Activated naive CD4-positive, alpha-beta T cell treated with anti-CD3 and anti-CD28 coated beads, Interleukin-2, amount 50 U/mL, for 24 hours (primary cell): ENCODE results near the gene METRNL.

Experiments used
- H3K27ac Mint-ChIP-seq: one replicate; pipeline ENCODE4 v1.8.0; 2021; ENCODE audit warnings: mild to moderate bottlenecking, mixed read lengths
- H3K27me3 Mint-ChIP-seq: one replicate; pipeline ENCODE4 v1.8.0; 2021; ENCODE audit warnings: mixed read lengths
- H3K36me3 Mint-ChIP-seq: one replicate; pipeline ENCODE4 v1.8.0; 2021; ENCODE audit warnings: mixed read lengths
- H3K4me1 Mint-ChIP-seq: one replicate; pipeline ENCODE4 v1.8.0; 2021; ENCODE audit warnings: mixed read lengths
- H3K4me3 Mint-ChIP-seq: one replicate; pipeline ENCODE4 v1.8.0; 2021; ENCODE audit warnings: mild to moderate bottlenecking, mixed read lengths
- H3K9me3 Mint-ChIP-seq: one replicate; pipeline ENCODE4 v1.8.0; 2021; ENCODE audit warnings: mixed read lengths

METRNL gene

DNA sequence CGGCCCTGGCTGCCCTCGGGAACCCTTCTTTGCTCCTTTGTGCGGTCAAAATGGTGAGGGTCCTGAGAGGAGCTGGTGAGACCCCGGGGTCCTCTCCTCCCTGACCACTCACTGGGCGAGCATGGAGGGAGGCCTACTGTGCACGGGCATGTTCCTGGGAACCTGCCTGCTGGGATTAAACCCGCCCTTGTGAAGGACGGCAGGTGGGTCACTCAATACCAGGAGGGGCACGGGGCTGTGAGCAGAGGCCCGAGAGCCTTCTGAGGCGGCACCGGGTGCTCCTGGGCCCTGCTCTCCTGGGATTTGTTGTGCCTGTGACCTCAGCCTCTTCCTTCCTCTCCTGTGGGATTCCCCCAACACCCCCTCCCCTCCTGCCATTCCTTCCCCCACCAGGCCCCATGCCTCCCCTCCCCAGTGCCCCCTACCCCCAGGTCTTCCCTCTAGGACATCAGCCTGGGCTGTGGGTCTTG is 19.7 kb downstream of the METRNL start:
- Mint-ChIP-seq H3K4me3 (no peak overlapping the region), H3K27ac (no peak overlapping the region), H3K36me3 (no peaks in the 10 kb centered on the region), H3K4me1 (no peaks in the 10 kb centered on the region), H3K27me3 (peaks cover 9% of the 10 kb centered on the region), H3K9me3 (no peaks in the 10 kb centered on the region)

- Mint-ChIP-seq H3K27me3 (peaks cover 9% of the 10 kb centered on the region), H3K4me1 (no peaks in the 10 kb centered on the region), H3K27ac (no peak overlapping the region), H3K9me3 (no peaks in the 10 kb centered on the region), H3K36me3 (no peaks in the 10 kb centered on the region), H3K4me3 (no peak overlapping the region)
Measured at GRCh38 chr17:83099570-83100181, 20.3 kb downstream of the METRNL start.

GRCh38 chr17:83100220-83100852 is 20.9 kb downstream of the METRNL start:
- no peak overlapping the region for H3K4me3 Mint-ChIP-seq
- H3K9me3 Mint-ChIP-seq: no peaks in the 10 kb centered on the region
- H3K27ac Mint-ChIP-seq: no peak overlapping the region
- H3K27me3 Mint-ChIP-seq: peaks cover 9% of the 10 kb centered on the region
- H3K4me1 Mint-ChIP-seq: no peaks in the 10 kb centered on the region
- no peaks in the 10 kb centered on the region for H3K36me3 Mint-ChIP-seq

GRCh38 chr17:83100853-83101391 is 21.5 kb downstream of the METRNL start:
- no peaks in the 10 kb centered on the region for H3K36me3 Mint-ChIP-seq
- H3K27me3 Mint-ChIP-seq: peaks cover 9% of the 10 kb centered on the region
- H3K9me3 Mint-ChIP-seq: no peaks in the 10 kb centered on the region
- no peak overlapping the region for H3K4me3 Mint-ChIP-seq
- no peak overlapping the region for H3K27ac Mint-ChIP-seq
- no peaks in the 10 kb centered on the region for H3K4me1 Mint-ChIP-seq

- no peaks in the 10 kb centered on the region for H3K4me1 Mint-ChIP-seq
- no peak overlapping the region for H3K27ac Mint-ChIP-seq
- H3K9me3 Mint-ChIP-seq: no peaks in the 10 kb centered on the region
- H3K4me3 Mint-ChIP-seq: no peak overlapping the region
- H3K36me3 Mint-ChIP-seq: no peaks in the 10 kb centered on the region
- H3K27me3 Mint-ChIP-seq: peaks cover 12% of the 10 kb centered on the region
Measured at GRCh38 chr17:83101805-83102480, 22.5 kb downstream of the METRNL start.

GRCh38 chr17:83103200-83103942 is 24.0 kb downstream of the METRNL start:
- Mint-ChIP-seq H3K27ac (no peak overlapping the region), H3K9me3 (no peaks in the 10 kb centered on the region), H3K27me3 (peaks cover 12% of the 10 kb centered on the region), H3K4me1 (no peaks in the 10 kb centered on the region), H3K4me3 (peak overlapping the region; percentile 11), H3K36me3 (no peaks in the 10 kb centered on the region)

DNA sequence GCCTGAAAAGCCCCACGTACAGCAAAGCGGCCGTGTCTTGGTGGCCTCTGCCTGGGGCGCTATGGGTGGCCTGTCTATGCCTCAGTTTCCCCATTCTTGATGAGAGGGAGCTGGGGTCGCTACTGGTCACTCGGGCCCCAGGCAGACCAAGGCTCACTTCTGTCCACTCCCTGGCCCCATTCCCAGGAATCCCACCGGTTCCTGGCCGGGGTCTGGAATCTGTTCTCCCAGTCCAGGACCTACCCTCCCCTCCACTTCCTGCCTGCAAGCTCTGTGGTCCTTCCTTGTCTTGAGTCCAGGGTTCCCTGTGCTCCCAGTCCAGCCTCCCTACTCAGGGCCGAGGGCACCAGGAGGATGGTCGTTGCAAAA is 24.5 kb downstream of the METRNL start:
- peak overlapping the region; percentile 30 for H3K27ac Mint-ChIP-seq
- no peaks in the 10 kb centered on the region for H3K36me3 Mint-ChIP-seq
- H3K4me1 Mint-ChIP-seq: no peaks in the 10 kb centered on the region
- H3K9me3 Mint-ChIP-seq: no peaks in the 10 kb centered on the region
- peak overlapping the region; percentile 52 for H3K4me3 Mint-ChIP-seq
- H3K27me3 Mint-ChIP-seq: peaks cover 12% of the 10 kb centered on the region

GRCh38 chr17:83104577-83105505 is 25.4 kb downstream of the METRNL start:
- peaks cover 11% of the 10 kb centered on the region for H3K27me3 Mint-ChIP-seq
- no peaks in the 10 kb centered on the region for H3K4me1 Mint-ChIP-seq
- H3K9me3 Mint-ChIP-seq: no peaks in the 10 kb centered on the region
- H3K4me3 Mint-ChIP-seq: no peak overlapping the region
- H3K27ac Mint-ChIP-seq: no peak overlapping the region
- no peaks in the 10 kb centered on the region for H3K36me3 Mint-ChIP-seq

DNA sequence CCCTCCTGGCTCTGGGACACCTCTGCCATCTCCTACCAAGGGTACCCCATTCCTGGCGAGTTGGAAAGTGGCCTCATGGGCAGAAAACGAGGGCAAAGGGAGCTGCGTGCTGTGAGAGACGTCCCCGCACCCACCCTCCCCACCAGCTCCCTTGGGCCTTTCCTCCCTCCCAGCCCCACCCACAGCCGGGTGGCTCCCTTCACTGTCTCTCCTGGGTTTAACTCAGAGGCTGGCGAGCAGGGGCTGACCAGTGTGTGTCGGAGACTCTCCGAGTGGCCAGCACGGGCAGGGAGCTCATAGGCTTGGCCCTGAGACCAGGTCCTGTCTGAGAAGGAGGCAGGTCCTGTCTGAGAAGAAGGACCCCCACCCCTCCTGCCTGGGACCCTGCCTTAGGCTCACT is 26.1 kb downstream of the METRNL start:
- H3K36me3 Mint-ChIP-seq: no peaks in the 10 kb centered on the region
- H3K27ac Mint-ChIP-seq: no peak overlapping the region
- H3K9me3 Mint-ChIP-seq: no peaks in the 10 kb centered on the region
- H3K27me3 Mint-ChIP-seq: peaks cover 9% of the 10 kb centered on the region
- no peaks in the 10 kb centered on the region for H3K4me1 Mint-ChIP-seq
- no peak overlapping the region for H3K4me3 Mint-ChIP-seq

- Mint-ChIP-seq H3K9me3 (no peaks in the 10 kb centered on the region), H3K36me3 (no peaks in the 10 kb centered on the region), H3K4me1 (no peaks in the 10 kb centered on the region), H3K27ac (no peak overlapping the region), H3K4me3 (no peak overlapping the region), H3K27me3 (peaks cover 9% of the 10 kb centered on the region)
Measured at GRCh38 chr17:83106056-83106588, 26.7 kb downstream of the METRNL start.

DNA sequence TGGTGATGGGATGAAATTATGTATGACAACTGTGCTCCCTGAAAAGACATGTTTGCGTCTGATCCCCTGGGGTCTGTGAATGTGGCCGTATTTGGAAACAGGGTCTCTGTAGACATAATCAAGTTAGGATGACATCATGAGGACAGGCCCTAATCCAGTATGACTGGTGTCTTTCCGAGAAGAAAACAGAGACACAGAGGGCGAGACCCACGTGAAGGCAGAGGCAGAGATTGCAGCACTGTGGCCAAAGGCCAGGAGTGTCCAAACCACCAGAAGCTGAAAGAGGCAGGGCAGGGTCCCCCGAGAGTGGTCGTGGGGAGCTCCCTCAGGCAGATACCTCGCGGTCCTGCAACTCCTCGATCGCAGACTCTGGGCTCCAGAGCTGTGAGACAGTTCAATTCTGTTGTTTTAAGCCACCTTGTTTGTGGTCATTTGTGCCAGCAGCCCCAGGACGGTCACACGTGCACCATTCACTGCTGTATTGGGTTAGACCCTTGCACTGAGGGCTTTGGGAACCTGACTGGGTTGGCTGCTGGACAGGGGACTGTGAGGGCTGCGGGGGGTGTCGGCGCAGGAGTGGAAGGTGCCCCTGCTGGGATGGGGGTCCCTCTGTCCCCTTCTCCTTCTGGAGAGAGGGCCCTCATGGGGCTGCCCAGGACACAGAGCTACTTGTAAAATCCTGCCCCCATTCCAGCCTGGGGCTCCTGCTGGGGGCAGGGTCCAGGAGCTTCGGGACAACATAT is 27.7 kb downstream of the METRNL start:
- no peak overlapping the region for H3K4me3 Mint-ChIP-seq
- H3K36me3 Mint-ChIP-seq: no peaks in the 10 kb centered on the region
- H3K4me1 Mint-ChIP-seq: no peaks in the 10 kb centered on the region
- H3K27ac Mint-ChIP-seq: no peak overlapping the region
- no peaks in the 10 kb centered on the region for H3K9me3 Mint-ChIP-seq
- peaks cover 7% of the 10 kb centered on the region for H3K27me3 Mint-ChIP-seq

- Mint-ChIP-seq H3K9me3 (no peaks in the 10 kb centered on the region), H3K27me3 (peaks cover 8% of the 10 kb centered on the region), H3K27ac (no peak overlapping the region), H3K4me3 (no peak overlapping the region), H3K4me1 (no peaks in the 10 kb centered on the region), H3K36me3 (no peaks in the 10 kb centered on the region)
Measured at GRCh38 chr17:83107656-83108048, 28.2 kb downstream of the METRNL start.

DNA sequence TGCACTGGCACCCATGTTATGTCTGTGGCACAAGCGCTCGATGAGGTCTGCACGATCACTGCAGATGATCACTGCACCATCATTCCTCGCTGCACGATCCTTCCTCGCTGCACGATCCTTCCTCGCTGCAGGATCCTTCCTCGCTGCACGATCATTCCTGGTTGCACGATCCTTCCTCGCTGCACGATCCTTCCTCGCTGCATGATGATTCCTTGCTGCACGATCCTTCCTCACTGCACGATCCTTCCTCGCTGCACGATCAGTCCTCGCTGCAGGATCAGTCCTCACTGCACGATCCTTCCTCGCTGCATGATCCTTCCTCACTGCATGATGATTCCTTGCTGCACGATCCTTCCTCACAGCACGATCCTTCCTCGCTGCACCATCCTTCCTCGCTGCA is 29.3 kb downstream of the METRNL start:
- Mint-ChIP-seq H3K4me3 (no peak overlapping the region), H3K27me3 (peaks cover 8% of the 10 kb centered on the region), H3K27ac (no peak overlapping the region)

GRCh38 chr17:83109386-83109785 is 30.0 kb downstream of the METRNL start:
- H3K4me3 Mint-ChIP-seq: no peak overlapping the region
- H3K27me3 Mint-ChIP-seq: peaks cover 7% of the 10 kb centered on the region
- H3K9me3 Mint-ChIP-seq: no peaks in the 10 kb centered on the region
- H3K36me3 Mint-ChIP-seq: no peaks in the 10 kb centered on the region
- no peak overlapping the region for H3K27ac Mint-ChIP-seq
- no peaks in the 10 kb centered on the region for H3K4me1 Mint-ChIP-seq

More for the DNA sequence above, 29.3 kb downstream of the METRNL start:
- H3K9me3 Mint-ChIP-seq: no peaks in the 10 kb centered on the region
- H3K4me1 Mint-ChIP-seq: no peaks in the 10 kb centered on the region
- H3K36me3 Mint-ChIP-seq: no peaks in the 10 kb centered on the region
